Cardiac fibroblast (primary cell): ENCODE data around the gene ABL2.
"Not testable (repeated sequence)": the region's sequence is repeated elsewhere in the genome, so short reads cannot be mapped to it uniquely, and the experiment has no call there.

ENCODE experiments used
- DNase-seq, 2 donors: peaks; one replicate each; pipeline versions ENCODE4 v3.0.0 to v3.0.0-alpha.2; 2010; ENCODE audit warnings: low read depth in 2 of 2
- H3K4me3 ChIP-seq, 2 donors: replicated peaks in 1 of 2; 1 replicate in 1 of 2; 2 replicates in 1 of 2; pipeline ENCODE4 v1.5.1; 2011; ENCODE audit warnings: low read depth in 2 of 2, low read length in 2 of 2, mild to moderate bottlenecking in 2 of 2, moderate library complexity in 1 of 2
- TF ChIP-seq, protein P1 (sequence below): IDR thresholded peaks from one replicate; pipeline ENCODE4 v1.5.1; 2011; ENCODE audit warnings: low read depth, mild to moderate bottlenecking, low read length, inconsistent platforms

ABL2 gene

DNA sequence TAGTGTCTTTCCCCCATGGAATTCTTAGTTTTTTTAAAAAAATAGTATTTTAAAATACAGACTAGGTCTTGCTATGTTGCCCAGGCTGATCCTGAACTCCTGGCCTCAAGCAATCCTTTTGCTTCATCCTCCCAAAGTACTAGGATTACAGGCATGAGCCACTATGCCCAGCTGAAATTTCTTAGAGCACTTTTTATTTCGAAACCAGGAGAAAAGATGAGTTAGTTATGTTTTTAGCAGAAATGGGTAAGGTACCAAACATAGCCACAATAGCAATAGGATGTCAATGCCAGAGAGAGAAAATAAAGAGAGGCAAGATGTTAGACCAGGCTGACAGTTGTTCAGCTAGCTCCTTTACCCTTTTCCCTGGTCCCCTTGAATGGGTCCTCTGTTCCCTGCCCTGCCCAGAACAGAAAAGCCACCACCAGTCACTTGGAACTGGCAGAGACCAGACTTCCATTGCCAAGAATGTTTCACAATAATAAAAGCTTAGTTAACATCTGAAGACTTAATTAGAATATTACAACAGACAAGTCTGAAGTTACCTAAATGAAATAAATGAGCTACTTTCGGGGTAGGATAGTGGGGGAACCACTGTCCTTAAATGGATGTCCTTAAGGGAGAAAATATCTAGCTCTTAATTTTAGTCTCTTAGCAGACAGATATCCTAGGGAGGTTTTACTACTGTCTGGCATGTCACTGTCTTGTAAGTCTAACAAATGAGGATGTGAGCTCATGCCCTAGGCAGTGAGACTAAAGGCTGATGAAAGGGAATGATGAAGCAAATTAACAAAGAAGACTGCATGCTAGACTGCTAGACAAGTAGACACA is 54.3 kb downstream of the ABL2 start:
- no peak overlapping the region for H3K4me3 ChIP-seq
- TF ChIP-seq, protein P1, sequence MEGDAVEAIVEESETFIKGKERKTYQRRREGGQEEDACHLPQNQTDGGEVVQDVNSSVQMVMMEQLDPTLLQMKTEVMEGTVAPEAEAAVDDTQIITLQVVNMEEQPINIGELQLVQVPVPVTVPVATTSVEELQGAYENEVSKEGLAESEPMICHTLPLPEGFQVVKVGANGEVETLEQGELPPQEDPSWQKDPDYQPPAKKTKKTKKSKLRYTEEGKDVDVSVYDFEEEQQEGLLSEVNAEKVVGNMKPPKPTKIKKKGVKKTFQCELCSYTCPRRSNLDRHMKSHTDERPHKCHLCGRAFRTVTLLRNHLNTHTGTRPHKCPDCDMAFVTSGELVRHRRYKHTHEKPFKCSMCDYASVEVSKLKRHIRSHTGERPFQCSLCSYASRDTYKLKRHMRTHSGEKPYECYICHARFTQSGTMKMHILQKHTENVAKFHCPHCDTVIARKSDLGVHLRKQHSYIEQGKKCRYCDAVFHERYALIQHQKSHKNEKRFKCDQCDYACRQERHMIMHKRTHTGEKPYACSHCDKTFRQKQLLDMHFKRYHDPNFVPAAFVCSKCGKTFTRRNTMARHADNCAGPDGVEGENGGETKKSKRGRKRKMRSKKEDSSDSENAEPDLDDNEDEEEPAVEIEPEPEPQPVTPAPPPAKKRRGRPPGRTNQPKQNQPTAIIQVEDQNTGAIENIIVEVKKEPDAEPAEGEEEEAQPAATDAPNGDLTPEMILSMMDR: no peak
- DNase-seq: peak; percentile 51 to 79

DNA sequence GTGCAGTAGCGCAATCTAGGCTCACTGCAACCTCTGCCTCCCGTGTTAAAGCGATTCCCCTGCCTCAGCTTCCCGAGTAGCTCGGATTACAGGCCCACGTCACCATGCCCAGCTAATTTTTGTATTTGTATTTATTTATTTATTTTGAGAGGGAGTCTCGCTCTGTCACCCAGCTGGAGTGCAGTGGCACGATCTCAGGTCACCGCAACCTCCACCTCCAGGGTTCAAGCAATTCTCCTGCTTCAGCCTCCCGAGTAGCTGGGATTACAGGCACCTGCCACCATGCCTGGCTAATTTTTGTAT is 59.1 kb downstream of the ABL2 start:
- not testable (repeated sequence) for DNase-seq, H3K4me3 ChIP-seq

DNA sequence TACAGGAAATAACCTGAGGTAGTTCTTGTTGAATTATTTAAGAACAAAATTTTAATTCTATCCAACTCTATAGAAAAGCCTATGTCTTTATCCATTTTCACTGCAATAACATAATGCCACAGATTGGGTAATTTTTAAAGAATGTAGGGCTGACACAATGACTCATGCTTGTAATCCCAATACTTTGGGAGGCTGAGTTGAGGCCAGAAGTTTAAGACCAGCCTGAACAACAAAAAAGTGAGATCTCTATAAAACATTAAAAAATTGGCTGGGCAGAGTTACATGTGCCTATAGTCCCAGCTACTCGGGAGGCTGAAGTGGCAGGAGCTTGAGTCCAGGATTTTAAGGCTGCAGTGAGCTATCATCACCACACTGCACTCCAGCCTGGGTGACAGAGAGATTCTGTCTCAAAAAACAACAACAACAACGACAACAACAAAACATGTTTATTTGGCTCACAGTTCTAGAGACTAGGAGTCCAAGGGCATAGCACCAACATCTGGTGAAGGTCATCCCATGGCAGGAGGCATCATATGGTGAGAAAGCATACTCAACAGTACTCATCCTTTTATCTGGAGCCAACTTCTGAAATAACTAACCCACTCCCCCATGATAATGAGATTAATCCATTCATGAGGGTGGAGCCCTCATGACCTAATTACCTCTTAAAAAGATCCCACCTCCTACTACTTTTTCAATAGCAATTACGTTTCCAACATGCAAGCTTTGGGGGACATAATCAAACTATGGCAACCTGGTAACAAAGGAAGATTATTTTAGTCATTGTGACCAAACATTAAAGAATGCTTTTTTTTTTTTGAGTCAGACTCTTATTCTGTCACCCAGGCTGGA is 59.6 kb downstream of the ABL2 start:
- TF ChIP-seq, protein P1: no peak
- DNase-seq: peak; percentile 81 to 86
- H3K4me3 ChIP-seq: no peak overlapping the region

DNA sequence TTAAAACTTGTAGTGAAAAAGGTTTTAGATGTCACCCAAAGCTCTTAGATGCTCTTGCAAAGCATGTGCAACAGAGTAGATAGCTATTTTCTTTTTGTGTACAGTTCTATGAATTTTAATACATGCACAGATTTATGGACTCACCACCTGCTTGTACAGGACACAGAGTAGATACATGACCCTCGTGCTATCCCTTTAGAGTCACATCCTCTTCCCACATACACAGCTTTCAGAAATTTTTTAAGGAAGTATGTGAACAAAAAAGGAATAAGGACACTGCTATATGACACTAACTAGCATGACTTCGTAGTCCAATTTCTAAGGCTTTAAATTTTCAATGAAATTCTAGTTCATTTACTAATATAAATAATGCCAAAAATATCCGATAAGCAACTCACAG is 60.9 kb downstream of the ABL2 start:
- TF ChIP-seq, protein P1: no peak
- DNase-seq: no peak
- H3K4me3 ChIP-seq: no peak overlapping the region

DNA sequence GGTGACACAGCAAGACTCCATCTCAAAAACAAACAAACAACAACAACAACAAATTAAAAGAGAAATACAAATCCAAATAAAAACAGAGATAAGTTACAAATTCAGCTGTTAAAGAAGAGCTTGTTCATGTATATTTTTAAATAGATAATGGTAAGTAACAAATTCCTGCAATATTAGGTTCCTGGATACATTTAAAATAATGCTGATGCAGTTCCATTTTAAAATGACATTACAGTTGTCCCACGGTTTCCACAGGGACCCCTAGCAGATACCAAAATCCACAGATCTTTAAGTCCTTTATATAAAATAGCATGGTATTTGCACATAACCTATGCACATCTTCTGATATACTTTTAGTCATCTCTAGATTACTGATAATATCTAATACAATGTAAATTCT is 61.5 kb downstream of the ABL2 start:
- TF ChIP-seq, protein P1: no peak
- DNase-seq: no peak
- no peak overlapping the region for H3K4me3 ChIP-seq

DNA sequence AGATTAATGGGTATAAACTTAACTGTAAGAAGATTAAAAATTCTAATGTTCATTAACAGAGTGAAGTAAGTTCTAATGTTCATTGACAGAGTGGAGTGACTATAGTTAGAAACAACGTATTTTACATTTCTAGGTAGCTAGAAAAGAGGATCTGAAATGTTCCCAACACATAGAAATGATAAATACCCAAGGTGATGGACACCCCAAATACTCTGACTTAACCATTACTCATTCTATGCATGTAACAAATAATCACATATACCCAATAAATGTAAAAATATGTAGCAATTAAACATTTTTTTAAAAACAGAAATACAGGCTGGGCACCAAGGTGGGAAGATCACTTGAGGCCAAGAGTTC is 62.1 kb downstream of the ABL2 start:
- DNase-seq: no peak
- TF ChIP-seq, protein P1: no peak
- no peak overlapping the region for H3K4me3 ChIP-seq

DNA sequence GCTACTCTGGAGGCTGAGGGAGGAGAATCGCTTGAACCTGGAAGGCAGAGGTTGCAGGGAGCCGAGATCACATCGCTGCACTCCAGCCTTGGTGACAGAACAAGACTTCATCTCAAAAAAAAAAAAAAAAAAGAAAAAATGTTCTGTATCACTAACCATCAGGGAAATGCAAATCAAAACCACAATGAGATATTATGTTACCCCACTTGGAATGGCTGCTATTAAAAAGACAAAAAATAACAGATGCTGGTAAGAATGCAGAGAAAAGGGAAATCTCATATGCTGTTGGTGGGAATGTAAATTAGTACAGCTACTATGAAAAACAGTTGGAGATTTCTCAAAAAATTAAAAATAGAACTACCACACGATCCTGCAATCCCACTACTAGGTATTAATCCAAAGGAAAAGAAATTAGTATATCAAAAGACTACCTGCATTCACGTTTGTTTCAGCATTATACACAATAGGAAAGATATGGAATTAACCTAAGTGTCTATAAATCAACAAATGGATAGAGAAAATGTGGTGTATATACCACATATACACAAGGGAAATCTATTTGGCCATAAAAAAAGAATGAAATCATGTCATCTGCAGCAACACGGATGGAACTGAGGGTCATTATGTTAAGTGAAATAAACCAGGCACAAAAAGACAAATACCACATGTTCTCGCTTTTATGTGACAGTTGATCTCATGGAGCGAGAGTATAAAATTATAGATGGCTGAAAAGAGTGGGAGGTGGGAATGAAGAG is 62.6 kb downstream of the ABL2 start:
- H3K4me3 ChIP-seq: no peak overlapping the region
- TF ChIP-seq, protein P1: no peak
- DNase-seq: peak; percentile 34 to 36
